ENCODE results near the gene C12orf60.
A peak's percentile ranks its signal among the peaks of the same experiment; 100 is the strongest.

The C12orf60 gene

DNA sequence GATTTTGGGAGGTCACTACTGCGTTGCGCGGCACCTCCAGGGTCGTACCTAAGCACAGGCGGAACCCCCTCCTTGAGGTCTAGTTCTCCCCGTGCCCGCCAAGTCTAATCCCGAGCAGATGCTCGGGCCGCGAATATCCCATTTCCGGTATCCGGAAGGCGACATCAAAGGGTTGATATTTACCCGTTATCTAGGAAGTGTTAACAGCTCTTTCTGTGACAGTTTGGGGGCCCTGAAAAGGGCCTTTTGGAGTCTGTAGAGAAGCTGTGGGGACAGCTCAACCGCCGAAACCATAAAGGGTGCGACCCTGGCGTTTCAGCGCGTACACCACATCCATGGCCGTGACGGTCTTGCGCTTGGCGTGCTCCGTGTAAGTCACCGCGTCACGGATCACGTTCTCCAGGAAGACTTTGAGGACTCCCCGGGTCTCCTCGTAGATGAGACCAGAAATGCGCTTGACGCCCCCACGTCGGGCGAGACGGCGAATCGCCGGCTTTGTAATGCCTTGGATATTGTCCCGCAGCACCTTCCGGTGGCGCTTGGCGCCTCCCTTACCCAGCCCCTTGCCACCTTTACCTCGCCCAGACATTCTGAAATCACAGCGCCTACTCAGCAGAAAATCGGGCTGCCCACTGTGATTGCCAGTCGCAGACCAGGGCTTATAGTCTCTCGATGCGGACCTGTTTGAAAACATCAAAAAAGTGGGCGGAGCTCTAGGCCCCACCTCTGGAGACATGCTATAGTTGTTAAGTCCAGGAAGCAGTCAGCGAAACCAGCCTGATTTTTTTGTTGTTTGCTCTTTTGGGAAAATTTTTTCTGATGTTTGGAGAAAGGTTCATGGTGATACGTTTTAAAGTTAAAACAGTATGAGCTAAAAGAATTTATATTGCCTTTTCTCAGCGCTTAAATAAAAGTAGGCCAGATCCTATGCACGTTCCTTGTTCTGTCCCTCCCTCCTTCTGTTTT, 32.7 kb upstream of the C12orf60 start:
- peak overlapping the region; percentile 67 for H2AFZ ChIP-seq (ENCODE audit: low read length, unreplicated experiment)
- peaks cover 42% of the 10 kb centered on the region for H3K79me2 ChIP-seq (ENCODE audit: control insufficient read depth, insufficient read depth, low read length, unreplicated experiment)
- H3K4me1 ChIP-seq (ENCODE audit: control insufficient read depth, insufficient read depth, low read length, unreplicated experiment): peaks cover 3% of the 10 kb centered on the region
- H3K4me3 ChIP-seq (ENCODE audit: low read depth, low read length): peak overlapping the region; percentile 98
- H3K27ac ChIP-seq (ENCODE audit: low read depth, low read length): peak overlapping the region; percentile 85
- H3K36me3 ChIP-seq (ENCODE audit: insufficient read depth, low read length): no peaks in the 10 kb centered on the region
- H3K27me3 ChIP-seq (ENCODE audit: insufficient read depth, low read length): no peaks in the 10 kb centered on the region

DNA sequence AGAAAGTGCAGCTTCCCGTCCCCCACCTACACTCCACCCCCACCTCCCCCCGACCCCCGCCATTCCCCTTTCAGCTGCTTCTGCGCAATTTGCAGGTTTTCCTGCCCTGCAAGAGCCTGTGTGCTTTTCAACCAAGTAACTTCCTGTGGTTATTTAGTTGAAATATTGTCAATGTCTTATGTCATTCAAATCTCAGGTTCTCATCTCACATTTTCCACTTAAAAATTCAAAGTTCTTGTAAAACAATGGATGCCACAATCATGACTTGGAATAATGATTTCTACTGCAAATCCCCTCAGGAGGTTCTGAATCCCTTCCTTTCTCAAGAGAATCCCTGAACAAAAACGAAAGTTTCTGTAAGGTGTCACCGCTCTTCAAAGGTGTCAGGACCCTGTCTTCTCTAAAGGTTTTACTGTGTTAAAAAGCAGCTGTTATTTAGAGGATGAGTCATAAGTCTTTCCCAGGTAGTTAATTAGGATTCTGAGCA, 31.8 kb upstream of the C12orf60 start:
- peak overlapping the region; percentile 85 for H3K27ac ChIP-seq (ENCODE audit: low read depth, low read length)
- H3K4me3 ChIP-seq (ENCODE audit: low read depth, low read length): peak overlapping the region; percentile 98
- peaks cover 12% of the 10 kb centered on the region for H3K4me1 ChIP-seq (ENCODE audit: control insufficient read depth, insufficient read depth, low read length, unreplicated experiment)
- H3K79me2 ChIP-seq (ENCODE audit: control insufficient read depth, insufficient read depth, low read length, unreplicated experiment): peaks cover 51% of the 10 kb centered on the region
- H2AFZ ChIP-seq (ENCODE audit: low read length, unreplicated experiment): peak overlapping the region; percentile 67
- H3K36me3 ChIP-seq (ENCODE audit: insufficient read depth, low read length): no peaks in the 10 kb centered on the region
- H3K27me3 ChIP-seq (ENCODE audit: insufficient read depth, low read length): no peaks in the 10 kb centered on the region

DNA sequence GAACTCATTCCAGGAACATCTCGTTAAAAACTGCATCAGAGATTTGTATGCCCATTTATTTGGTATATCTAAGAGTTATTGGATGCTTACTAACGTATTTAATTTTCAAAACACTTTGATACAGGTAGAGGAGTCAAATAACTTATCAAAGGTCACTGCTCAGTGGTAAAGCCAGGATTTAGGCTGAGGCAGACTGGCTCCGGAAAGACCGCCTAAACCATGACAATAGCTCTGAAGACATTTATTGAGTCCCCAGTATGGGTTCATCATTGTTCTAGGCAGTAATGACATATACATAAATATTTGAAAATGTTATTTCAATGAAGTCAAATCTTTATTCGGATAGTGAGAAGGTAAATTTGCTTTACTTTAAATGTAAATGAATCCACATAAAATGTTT, 30.5 kb upstream of the C12orf60 start:
- H3K79me2 ChIP-seq (ENCODE audit: control insufficient read depth, insufficient read depth, low read length, unreplicated experiment): peaks cover 51% of the 10 kb centered on the region

DNA sequence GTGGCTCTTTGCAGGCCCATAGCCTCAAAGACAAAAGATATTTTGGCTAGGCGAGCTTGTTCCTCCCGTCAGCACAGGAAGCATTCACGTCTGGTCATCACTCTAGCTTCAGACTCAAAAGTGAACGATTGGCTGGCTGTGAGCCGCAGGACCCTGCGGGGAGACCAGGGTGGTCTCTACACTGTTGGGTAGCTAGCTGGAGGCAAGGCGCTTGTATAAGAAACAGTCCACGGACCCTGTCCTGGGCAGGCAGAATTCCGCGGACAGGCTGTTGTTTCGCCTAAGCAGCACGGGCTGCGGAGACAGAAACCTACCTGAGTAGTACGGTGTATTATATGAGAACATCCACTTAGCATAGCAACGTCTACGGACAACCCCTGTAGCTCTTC, 29.8 kb upstream of the C12orf60 start:
- Histone ChIP-seq H3K27ac (ENCODE audit: low read depth, low read length) (peak overlapping the region; percentile 18), H3K27me3 (ENCODE audit: insufficient read depth, low read length) (no peaks in the 10 kb centered on the region), H2AFZ (ENCODE audit: low read length, unreplicated experiment) (peak overlapping the region; percentile 66), H3K4me3 (ENCODE audit: low read depth, low read length) (peak overlapping the region; percentile 96), H3K4me1 (ENCODE audit: control insufficient read depth, insufficient read depth, low read length, unreplicated experiment) (peaks cover 25% of the 10 kb centered on the region), H3K79me2 (ENCODE audit: control insufficient read depth, insufficient read depth, low read length, unreplicated experiment) (peaks cover 49% of the 10 kb centered on the region), H3K36me3 (ENCODE audit: insufficient read depth, low read length) (no peaks in the 10 kb centered on the region)

More for the DNA sequence above, 30.5 kb upstream of the C12orf60 start:
- Histone ChIP-seq H3K27ac (ENCODE audit: low read depth, low read length) (no peak overlapping the region), H3K4me3 (ENCODE audit: low read depth, low read length) (peak overlapping the region; percentile 96), H3K4me1 (ENCODE audit: control insufficient read depth, insufficient read depth, low read length, unreplicated experiment) (peaks cover 25% of the 10 kb centered on the region), H2AFZ (ENCODE audit: low read length, unreplicated experiment) (no peak overlapping the region), H3K36me3 (ENCODE audit: insufficient read depth, low read length) (no peaks in the 10 kb centered on the region), H3K27me3 (ENCODE audit: insufficient read depth, low read length) (no peaks in the 10 kb centered on the region)

DNA sequence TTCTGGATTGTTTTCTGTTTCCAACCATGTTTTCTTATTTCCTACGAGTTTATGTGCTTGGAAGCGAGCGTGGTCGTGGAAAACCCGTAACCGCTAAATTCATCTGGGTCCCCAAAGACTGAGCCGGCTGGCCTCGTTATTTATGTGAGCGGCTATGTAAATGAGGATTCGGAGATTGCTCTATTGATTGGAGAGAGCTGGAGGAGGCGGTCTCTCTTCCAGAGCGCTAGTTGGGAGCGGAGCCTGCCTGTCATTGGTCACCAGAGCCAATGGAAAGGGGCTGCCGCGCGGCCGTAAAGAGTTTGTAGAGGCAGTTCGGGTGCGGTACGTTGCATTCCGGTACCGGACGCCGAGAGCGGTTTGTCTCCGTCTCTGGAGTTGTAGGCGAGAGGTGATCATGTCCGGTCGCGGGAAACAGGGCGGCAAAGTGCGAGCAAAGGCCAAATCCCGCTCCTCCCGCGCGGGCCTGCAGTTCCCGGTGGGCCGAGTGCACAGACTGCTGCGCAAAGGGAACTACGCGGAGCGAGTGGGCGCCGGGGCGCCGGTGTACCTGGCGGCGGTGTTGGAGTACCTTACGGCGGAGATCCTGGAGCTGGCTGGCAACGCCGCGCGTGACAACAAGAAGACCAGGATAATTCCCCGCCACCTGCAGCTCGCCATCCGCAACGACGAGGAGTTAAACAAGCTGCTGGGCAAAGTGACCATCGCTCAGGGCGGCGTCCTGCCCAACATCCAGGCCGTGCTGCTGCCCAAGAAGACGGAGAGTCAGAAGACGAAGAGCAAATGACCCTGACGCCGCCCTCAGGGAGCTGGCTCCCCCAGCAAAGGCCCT, 29.2 kb upstream of the C12orf60 start:
- Histone ChIP-seq H3K27ac (ENCODE audit: low read depth, low read length) (peak overlapping the region; percentile 90), H3K4me3 (ENCODE audit: low read depth, low read length) (peak overlapping the region; percentile 96), H2AFZ (ENCODE audit: low read length, unreplicated experiment) (peak overlapping the region; percentile 66)

DNA sequence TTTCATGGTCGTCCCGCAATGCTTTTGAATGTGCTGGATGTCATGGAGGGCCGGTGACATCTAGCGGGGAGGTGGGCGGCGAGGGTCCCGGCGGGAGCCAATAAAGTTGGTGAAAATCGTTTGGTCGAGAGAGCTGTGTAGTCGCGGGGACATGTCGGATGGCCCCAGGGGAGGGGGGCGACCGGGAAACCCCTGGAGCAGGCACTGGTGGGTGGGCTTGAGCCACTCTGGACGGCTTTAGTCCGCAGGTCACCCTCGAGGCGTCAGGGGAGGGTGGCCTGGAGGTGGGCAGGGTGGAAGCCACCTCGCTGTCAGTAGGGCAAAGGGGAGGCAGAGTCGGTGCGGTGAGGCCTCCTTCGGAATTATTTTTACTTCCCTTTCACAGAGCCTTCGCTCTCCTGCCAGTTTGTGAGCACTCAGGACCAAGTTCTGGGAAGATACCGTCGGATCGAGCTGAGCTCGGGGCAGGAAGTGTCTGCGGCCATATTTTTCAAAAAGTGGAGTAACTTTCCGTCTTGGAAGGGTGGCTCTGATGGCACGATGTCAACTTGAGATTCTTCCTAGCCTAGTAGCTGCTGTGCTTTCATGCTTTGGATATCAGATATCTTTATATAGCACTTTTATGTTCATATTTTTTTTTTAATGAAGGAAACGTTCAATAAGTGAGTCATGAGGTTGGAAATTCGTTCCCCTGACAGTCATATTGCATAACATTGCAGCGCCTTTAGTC, 28.4 kb upstream of the C12orf60 start:
- H3K36me3 ChIP-seq (ENCODE audit: insufficient read depth, low read length): no peaks in the 10 kb centered on the region
- peak overlapping the region; percentile 90 for H3K27ac ChIP-seq (ENCODE audit: low read depth, low read length)
- peak overlapping the region; percentile 96 for H3K4me3 ChIP-seq (ENCODE audit: low read depth, low read length)
- no peaks in the 10 kb centered on the region for H3K27me3 ChIP-seq (ENCODE audit: insufficient read depth, low read length)
- H2AFZ ChIP-seq (ENCODE audit: low read length, unreplicated experiment): peak overlapping the region; percentile 57
- peaks cover 27% of the 10 kb centered on the region for H3K4me1 ChIP-seq (ENCODE audit: control insufficient read depth, insufficient read depth, low read length, unreplicated experiment)
- H3K79me2 ChIP-seq (ENCODE audit: control insufficient read depth, insufficient read depth, low read length, unreplicated experiment): peaks cover 37% of the 10 kb centered on the region

More for the DNA sequence above, 29.2 kb upstream of the C12orf60 start:
- no peaks in the 10 kb centered on the region for H3K27me3 ChIP-seq (ENCODE audit: insufficient read depth, low read length)
- H3K4me1 ChIP-seq (ENCODE audit: control insufficient read depth, insufficient read depth, low read length, unreplicated experiment): peaks cover 25% of the 10 kb centered on the region
- H3K79me2 ChIP-seq (ENCODE audit: control insufficient read depth, insufficient read depth, low read length, unreplicated experiment): peaks cover 44% of the 10 kb centered on the region
- no peaks in the 10 kb centered on the region for H3K36me3 ChIP-seq (ENCODE audit: insufficient read depth, low read length)

DNA sequence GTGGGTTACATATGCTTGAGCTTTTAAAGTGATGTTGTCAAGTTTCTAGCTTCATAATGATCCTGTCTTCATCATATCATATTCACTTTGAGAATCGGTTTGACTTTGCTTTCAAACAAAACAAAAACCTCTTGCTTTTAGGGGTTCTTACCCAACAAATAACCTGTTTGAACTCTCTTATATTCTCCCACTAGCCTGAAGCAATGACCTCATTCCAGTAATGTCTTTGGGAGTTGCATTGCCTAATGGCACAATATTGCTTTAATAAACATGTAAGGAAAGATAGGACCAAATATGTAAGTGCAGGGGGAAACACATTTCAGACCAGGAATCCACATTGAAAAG, 27.9 kb upstream of the C12orf60 start:
- peak overlapping the region; percentile 96 for H3K4me3 ChIP-seq (ENCODE audit: low read depth, low read length)
- H3K36me3 ChIP-seq (ENCODE audit: insufficient read depth, low read length): no peaks in the 10 kb centered on the region
- H3K4me1 ChIP-seq (ENCODE audit: control insufficient read depth, insufficient read depth, low read length, unreplicated experiment): peaks cover 28% of the 10 kb centered on the region
- H3K27ac ChIP-seq (ENCODE audit: low read depth, low read length): peak overlapping the region; percentile 90
- peaks cover 31% of the 10 kb centered on the region for H3K79me2 ChIP-seq (ENCODE audit: control insufficient read depth, insufficient read depth, low read length, unreplicated experiment)
- H2AFZ ChIP-seq (ENCODE audit: low read length, unreplicated experiment): peak overlapping the region; percentile 57
- no peaks in the 10 kb centered on the region for H3K27me3 ChIP-seq (ENCODE audit: insufficient read depth, low read length)

DNA sequence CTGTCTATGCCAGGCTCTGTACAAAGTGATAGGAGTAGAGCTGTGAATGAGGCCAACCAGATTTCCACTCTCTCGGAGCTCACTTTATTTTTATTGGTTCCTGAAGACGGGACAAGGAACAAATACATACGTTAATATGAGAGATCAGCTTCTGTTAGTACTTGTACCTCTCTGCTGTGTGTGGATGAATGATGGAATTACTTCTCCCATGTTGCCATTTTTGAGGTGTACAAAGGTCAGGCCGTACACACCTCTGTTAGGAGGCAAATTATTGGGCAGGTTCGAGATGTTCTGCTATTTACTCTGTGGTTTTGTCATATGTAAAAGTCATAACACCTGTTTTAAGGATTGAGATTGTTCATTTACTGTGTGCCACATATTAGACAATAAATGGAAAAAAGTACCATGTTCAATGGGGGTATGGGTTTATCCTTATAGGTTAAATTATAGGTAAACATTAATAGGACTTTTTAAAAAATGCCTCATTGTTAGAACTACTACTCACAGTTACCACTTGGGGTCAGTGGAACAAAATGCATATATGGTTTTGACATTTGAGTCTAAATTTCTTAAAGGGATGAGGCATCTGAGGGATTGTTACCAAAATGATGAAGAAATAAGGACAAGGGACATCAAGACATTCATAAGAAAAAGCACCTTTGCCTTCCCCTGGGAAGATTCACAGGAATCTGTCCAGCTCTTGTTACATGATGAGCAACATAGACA, 27.1 kb upstream of the C12orf60 start:
- peak overlapping the region; percentile 96 for H3K4me3 ChIP-seq (ENCODE audit: low read depth, low read length)
- H3K27me3 ChIP-seq (ENCODE audit: insufficient read depth, low read length): no peaks in the 10 kb centered on the region
- H3K4me1 ChIP-seq (ENCODE audit: control insufficient read depth, insufficient read depth, low read length, unreplicated experiment): peaks cover 28% of the 10 kb centered on the region
- peak overlapping the region; percentile 90 for H3K27ac ChIP-seq (ENCODE audit: low read depth, low read length)
- H3K36me3 ChIP-seq (ENCODE audit: insufficient read depth, low read length): no peaks in the 10 kb centered on the region
- H2AFZ ChIP-seq (ENCODE audit: low read length, unreplicated experiment): no peak overlapping the region
- H3K79me2 ChIP-seq (ENCODE audit: control insufficient read depth, insufficient read depth, low read length, unreplicated experiment): peaks cover 29% of the 10 kb centered on the region

DNA sequence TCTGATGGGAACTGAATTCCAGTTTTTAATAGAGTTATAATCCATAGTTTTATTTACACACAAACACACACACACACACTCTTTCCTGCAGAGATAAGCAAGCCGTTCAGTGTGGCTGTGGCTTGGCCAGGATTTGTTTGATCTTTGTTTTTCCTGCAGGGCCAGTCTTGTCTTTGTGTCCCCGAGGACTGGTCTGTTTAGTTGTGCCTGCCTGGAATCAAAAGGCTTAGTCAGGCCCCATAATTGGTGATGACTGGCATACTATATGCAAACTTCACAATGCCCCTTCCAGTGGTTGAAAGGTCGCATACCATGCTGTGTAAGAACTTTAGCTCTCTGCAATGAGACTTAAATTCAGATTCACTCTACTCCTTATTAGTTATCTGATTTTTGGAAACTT, 26.2 kb upstream of the C12orf60 start:
- peak overlapping the region; percentile 49 for H3K27ac ChIP-seq (ENCODE audit: low read depth, low read length)
- H3K27me3 ChIP-seq (ENCODE audit: insufficient read depth, low read length): no peaks in the 10 kb centered on the region
- H3K4me3 ChIP-seq (ENCODE audit: low read depth, low read length): peak overlapping the region; percentile 96; the same call in 1 of the 2 replicates
- H3K4me1 ChIP-seq (ENCODE audit: control insufficient read depth, insufficient read depth, low read length, unreplicated experiment): peaks cover 25% of the 10 kb centered on the region
- H3K36me3 ChIP-seq (ENCODE audit: insufficient read depth, low read length): no peaks in the 10 kb centered on the region
- H3K79me2 ChIP-seq (ENCODE audit: control insufficient read depth, insufficient read depth, low read length, unreplicated experiment): peaks cover 29% of the 10 kb centered on the region
- H2AFZ ChIP-seq (ENCODE audit: low read length, unreplicated experiment): no peak overlapping the region

Data from ACC112 (cell line).